Inflammatory macrophage treated with lipopolysaccharide for 1 hour (primary cell): Measurements from ENCODE around the gene RPLP1.
"Not testable (repeated sequence)": the region's sequence is repeated elsewhere in the genome, so short reads cannot be mapped to it uniquely, and the experiment has no call there.

Source experiments
- DNase-seq, 2 donors: peaks; one replicate each; pipeline ENCODE4 v3.0.0-alpha.2; 2020 to 2022

The RPLP1 gene

DNA sequence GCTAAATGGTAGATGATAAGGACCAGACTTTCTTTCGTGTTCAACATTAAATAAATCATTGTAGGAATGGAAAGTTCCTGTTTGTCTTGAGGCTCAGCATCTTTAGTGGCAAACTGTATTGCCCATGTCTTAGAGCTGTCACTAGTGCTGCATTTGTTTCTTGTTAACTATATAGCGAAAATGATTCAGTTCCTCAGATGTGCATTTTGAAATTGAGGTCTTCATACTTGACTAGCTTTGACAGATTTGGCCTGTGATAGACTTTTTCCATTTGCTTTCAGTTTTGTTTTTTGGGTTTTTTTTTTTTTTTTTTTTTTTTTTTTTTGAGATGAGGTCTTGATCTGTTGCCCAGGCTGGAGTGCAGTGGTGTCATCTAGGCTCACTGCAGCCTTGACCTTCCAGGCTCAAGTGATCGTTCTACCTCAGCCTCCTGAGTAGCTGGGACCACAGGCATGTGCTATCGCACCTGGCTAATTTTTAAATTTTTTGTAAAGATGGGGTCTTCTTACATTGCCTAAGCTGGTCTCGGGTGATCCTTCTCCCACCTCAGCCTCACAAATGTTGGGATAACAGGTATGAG, 9.5 kb upstream of the RPLP1 start:
- DNase-seq, result no peak

DNA sequence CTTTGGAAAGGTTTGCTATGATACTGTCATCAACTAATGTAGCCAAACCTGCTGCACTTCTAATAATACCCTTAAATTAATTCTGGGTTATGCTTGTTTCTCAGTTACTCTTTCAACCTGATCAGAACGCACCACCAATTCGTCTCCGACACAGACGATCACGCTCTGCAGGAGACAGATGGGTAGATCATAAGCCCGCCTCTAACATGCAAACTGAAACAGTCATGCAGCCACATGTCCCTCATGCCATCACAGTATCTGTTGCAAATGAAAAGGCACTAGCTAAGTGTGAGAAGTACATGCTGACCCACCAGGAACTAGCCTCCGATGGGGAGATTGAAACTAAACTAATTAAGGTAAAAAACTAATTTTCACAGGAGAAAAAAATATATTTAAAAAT, 7.9 kb upstream of the RPLP1 start:
- no peak for DNase-seq

DNA sequence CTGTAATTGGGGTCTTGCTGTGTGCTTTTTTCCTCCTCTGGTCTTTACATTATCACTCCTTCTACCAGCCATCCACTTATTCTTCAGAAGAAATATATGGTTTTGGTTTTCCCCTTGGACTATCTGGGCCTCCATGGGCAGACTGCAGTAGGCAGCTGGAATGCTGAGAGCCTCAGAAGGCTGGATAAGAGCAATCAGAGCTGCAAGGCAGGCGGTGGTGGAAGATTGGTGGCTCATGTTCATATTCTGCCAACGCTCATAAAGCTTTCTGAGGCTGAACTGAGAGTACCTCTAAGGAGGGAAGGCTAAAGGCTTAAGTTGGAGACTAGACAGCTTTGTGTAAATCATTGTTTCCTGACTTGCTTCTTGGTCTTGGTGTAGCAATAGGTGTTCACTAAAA, 5.7 kb upstream of the RPLP1 start:
- DNase-seq, result no peak

DNA sequence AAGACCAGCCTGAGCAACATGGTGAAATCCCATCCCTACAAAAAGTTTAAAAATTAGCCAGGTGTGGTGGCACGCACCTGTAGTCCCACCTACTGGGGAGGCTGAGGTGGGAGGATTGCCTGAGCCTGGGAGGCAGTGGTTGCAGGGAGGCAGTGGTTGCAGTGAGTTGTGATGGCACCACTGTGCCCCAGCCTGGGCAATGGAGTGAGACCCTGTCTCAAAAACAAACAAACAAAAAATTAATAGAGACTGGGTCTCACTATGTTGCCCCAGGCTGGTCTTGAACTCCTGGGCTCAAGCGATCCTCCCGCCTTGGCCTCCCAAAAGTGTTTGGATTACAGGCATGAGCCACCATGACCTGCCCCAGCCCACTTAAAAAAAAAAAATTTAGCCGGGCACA, 2.4 kb upstream of the RPLP1 start:
- DNase-seq, result not testable (repeated sequence)

DNA sequence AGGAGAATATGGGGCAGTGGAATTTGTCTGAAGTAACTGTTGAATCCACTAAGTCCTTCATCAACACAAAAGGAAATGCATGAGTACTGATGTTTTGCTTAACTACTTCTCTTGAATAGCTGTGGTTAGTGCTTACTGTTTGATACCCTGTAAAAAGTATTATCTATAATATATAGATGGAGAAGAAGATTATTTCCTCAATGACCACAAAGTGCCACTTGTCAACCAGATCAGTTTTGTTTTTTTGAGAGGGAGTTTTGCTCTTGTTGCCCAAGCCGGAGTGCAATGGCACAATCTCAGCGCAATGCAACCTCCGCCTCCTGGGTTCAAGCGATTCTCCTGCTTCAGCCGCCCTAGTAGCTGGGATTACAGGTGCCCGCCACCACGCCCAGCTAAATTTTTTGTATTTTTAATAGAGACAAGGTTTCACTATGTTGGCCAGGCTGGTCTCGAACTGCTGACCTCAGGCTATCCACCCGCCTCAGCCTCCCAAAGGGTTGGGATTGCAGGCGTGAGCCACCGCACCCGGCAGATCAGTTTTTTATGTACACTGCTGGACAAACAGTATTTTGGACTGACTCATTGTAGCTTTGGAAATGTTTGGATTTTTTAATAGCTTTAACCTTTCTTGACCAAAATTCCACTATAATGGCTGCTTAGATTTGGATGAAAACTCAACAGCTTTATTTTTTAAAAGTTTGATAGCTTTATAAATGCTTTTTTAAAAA, 1.5 kb upstream of the RPLP1 start:
- no peak for DNase-seq

DNA sequence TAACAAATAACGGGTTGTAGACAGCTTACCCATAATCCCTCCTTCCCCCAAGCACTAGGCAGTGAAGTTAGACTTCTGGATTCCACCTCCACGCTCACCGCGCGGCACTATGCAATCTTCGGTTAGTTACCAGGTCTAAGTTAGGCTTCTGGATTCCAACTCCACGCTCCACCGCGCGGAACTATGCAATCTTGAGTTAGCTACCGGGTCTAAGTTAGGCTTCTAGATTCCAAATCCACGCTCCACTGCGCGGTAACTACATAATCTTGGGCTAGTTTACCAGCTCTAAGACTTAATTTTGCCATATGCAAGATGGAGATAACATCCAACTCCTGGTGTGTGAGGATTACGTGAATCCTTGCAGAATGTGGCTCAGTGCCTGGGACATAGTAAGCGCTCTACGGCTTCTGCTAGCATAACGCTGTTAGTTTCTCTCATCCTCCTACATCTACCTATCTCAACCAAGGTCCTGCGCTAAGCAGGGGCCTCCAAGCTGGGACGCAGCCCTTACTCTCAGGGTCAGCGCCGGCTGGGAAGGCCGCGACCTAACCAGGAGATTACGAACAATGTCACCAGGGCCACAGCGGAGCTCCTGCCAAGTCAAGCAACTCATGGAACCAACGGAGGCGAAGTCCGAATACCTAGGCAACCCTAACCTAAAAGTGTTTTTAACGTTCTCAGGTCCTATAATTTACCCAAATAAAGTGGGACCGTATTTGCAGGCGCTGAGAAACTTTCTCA, 497 bp upstream of the RPLP1 start:
- DNase-seq, result no peak

DNA sequence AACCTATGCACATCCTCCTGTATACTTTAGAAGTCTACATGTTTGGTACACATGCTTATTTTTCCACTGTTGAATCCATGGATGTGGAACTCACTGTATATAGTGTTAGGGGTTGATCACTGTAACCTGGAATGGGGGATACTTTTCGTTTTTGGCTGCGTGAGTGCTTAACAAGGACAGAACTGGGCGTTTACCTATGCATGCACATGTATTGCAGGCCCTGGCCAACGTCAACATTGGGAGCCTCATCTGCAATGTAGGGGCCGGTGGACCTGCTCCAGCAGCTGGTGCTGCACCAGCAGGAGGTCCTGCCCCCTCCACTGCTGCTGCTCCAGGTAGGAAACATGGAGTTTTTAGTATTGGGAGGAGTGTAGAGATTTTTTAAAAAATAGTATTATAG, 2.3 kb downstream of the RPLP1 start:
- DNase-seq, result no peak

DNA sequence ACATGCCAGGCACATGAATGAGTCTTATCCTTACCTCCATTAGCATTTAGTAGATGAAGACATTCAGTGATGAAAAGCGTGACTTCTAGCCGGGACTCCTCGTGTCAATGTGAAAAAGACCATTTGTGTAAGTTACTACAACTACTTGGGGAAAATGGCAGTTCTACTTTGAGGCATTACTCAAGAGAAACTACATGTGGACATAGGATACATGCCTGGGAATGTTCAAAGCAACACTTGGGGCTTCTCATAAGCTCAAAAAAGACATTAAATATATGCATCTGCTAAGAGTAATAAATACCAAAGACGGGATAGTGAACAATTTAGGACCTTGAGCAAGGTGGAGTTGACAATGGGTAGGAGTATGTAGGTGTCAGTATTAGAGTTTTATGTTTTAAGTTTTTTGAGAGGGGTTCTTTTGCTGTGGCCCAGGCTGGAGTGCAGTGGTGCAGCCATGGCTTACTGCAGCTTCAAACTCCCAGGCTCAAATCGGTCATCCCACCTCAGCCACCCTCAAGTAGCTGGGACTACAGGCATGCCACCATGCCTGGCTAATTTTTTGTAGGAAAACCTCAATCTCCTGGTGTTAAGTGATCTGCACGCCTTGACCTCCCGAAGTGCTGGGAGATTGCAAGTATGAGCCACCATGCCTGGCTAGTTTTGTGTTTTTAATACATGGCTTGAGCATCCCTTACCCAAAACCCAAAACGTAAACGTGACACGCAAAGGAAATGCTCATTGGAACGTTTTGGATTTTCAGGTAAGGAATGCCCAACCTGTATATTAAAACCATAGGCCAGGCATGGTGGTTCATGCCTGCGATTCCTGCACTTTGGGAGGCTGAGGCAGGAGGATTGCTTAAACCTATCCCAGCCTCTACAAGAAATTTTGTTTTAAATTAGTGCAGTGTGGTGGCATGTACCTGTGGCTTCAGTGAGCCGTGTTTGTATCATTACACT, 3.9 kb downstream of the RPLP1 start:
- DNase-seq, result no peak

DNA sequence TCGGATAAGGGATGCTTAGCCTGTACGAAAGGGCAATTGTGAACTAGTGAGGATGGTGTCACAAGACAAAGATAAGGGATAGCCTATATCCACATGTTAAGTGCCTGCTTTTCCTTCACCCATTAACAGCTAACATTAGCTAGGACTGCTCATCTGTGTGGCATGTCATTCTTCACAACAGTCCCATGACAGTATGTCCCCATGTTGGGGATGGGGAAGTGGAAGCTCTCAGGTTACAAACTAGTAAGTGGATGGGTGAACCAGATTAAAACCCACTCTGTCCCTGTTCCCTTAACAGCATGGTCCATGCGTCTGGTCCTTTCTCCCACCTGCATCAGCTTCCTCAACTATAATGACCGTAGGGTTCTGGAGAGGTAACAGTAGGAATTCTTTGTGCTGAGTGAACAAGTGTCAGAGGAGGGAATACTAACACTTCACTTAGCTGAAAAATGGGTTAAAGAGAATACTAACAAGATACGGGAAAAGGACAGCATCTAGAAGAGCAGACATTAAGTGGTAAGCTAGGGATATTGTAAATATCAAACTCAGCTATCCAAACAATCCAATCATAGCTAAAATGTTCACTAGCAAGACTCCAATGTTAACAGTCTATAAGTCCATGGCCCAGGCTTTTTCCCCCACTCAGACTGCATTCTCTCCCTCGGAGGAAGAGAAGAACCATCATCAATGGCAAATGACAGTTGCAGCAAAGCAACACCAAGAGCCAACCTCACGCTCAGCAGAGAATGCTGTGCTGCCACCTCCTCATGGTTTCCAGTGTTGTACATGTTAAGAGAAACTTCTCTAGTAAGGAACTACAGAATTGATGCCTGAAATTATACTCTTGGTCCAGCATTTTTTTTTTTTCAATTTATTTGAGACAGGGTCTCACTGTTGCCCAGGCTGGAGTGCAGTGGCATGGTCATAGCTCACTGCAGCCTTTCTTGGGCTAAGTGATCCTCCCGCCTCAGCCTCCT, 5.0 kb downstream of the RPLP1 start:
- no peak for DNase-seq

DNA sequence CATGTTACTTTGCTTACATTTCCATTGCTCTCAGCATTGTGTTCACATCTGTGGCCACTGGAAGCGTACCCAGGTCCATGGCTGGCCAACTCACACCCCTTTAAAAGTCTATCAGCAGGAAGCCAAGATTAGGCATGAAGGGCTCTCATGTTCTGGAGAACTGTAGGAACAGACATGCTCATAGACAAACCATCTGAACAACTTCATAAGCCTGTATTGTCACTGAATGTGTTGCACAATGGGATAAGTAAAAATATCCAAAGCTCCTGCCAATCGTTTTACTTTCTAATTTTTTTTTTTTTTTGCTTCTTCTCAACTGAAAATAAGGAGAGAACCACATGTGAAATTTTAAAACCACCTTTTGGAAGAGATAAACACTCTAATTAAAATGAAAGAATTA, 6.4 kb downstream of the RPLP1 start:
- no peak for DNase-seq

DNA sequence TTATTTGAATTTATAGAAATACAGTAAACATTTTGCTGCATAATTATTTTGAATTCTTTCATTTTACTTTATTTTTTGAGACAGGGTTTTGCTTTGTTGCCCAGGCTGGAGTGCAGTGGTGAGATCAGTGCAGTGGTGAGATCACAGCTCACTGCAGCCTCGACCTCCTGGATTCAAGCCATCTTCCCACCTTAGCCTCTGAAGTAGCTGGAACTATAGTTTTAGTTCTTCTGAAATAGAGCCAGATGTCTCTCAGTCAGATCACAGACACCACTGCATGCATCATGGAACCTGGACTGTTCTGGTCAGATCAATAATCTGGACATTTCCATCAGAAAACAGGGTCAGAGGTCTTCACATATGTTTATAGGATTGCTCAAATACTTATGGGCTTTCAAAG, 7.9 kb downstream of the RPLP1 start:
- DNase-seq, result no peak

DNA sequence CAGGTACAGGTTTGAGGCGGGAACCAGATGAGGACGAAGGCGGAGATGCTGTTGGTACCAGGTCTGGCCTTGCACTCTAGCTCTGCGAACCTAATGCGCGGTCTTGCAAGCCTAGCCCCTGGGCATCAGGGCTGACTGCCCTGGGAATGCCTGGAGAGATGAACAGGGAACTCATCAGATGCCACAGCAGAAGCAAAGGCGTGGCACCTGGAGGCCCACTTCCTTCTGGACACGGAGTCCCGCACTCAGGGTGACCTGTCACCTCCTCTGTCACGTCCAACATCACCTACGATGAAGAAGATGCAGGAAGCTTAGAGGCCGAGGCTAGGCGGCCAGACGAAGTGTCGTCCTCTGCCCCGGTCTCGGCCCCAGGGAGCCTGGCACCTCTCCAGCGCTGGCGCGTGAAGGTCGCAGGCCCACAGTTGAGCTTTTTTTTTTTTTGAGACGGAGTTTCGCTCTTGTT, 9.4 kb downstream of the RPLP1 start:
- no peak for DNase-seq

DNA sequence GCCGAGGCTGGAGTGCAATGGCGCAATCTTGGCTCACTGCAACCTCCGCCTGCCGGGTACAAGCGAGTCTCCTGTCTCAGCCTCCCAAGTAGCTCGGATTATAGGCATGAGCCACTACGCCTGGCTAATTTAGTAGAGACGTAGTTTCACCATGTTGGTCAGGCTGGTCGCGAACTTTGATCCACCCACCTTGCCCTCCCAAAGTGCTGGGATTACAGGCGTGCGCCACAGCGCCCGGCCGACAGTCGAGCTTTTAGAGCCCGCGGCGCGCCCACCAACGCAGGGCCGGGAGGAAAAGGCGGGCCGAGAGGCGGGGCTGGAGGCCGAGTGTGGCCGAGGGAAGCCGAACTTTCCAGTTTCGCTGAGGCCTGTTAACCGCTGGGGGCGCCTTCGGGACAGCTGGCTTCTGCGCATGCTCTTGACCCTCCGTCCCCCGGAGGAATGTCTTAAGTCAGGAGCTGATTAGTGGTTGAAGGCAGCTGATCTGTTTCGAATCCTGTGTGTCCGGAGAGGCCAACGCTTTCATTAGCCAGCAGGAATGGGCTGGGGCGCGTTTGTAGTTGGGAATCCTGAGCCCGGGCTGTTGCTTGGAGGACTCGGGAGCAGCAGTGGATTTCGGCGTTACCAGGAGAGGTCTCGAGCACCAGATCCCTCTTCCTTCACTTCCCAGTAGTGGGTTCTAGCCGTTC, 10.0 kb downstream of the RPLP1 start:
- DNase-seq, result peak; percentile 96 to 99

DNA sequence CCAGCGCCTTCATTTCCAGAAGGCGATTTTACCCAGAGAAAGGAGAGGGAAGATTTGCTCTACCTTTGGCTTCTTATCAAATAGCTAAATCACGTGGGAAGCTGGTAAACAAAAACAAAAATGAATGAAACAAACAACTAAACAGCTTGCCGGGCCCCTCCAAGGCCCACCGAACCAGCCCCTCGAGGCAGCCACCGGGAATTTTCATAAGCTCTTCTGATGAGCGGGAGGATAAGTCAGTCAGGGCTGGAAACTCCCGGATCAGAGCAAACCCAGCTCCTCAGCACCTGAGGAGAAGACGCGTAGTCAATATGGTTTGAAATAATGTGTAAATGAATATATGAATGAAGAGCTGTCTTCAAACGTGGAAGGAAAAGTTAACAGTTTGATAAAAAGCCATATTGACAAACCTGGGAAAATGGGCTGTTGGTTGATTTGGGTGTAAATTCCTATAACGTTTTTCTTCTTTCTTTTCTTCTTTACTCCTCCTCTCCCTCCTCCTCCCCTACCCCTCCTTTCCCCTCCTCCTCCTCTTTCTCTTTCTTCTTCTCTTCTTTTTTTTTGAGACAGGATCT, 10.7 kb downstream of the RPLP1 start:
- no peak for DNase-seq

DNA sequence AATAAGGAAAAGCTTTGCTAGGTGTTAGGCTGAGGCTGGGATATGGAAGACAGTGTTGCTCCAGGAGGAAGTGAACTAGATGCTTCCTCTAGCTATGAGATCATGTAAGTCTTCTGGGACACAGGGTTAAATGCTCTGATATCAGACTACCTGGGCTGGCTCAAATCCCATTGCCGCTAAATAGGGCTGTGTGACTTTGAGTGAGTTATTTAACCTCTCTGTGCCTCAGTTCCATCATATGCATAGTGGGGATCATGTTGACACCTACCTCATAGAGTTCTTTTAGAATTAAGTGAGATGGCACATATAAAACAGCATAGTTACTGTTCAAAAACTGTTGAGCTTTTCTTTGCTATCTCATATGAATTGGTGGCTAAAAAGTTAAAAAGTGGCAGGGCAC, 12.6 kb downstream of the RPLP1 start:
- DNase-seq, result no peak

DNA sequence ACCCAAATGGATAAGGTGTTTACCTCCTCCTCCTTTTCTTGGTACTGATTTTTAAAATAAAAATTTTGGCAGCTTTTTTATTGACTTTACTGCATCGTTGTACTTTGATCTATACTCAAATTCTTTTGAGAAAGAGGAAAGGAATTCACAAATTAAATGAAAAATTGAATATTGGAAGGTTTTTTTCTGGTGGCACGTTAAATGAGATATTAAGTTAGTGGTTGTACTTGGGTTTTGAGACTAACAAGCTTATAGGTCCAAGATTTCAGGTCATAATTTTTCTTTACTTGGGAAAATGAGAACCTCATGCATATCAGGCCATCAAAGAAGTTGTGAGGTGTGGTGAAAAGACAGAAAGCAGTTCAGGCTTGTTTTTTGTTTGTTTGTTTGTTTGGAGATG, 14.1 kb downstream of the RPLP1 start:
- DNase-seq, result no peak

DNA sequence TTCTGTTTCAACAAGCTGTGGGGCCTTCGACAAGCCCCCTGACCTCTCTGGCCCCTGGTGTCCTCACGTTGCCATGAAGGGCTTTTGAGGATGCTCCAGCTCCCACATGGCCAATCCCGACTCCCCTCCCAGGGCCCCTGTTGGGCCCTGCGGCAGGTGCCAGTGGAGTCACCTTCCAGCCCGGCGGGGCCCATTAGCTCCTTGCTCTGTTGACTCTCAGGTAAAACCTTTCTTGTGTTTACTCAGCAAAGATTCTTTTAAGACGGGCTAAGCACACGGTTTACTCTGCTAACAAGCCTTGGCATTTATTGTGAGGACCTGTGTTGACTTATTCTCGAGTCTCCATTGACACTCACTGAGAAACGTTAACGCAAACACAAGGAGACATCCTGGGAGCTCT, 15.0 kb downstream of the RPLP1 start:
- DNase-seq, result no peak

DNA sequence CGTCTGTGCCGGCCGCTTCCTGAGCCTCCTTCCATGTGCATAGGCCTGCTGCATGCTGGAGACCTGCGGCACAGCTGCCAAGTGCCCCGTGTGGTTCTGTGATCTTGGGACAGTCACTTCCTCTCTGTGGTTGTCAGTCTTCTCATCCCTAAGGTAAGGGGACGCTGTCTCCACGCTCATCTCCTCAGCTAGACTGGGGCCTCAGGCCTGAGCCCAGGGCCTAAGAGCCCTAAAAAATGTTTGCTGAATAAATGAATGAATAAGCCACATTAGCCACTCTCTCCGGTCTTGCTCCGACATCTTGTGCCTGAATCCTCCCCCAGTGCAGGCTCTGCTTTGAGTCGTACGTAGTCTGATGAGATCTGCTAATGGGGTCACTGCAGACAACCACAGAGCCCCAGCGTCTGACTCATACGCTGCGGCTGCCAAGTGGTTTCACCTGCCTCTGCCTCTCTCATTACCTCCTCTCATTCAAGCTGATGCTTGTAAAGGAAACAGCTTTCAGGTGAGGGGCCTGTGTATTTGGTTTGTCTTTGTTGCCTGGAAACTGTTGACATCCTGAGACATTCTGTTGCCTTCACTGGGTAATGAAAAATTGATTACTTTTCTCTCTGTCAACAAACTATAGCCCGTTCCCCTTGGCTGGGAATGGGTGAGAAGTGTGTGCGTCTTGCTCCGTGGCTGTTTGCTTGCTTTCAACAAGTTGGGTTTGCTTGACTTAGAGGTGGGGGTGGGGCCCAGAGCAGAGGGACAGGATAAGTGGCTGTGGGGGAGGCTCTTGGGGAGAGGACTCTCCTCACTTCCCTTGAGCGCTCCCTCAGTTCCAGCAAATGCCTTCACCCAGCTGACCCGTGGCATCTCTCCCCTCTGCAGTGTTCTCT, 15.9 kb downstream of the RPLP1 start:
- no peak for DNase-seq

DNA sequence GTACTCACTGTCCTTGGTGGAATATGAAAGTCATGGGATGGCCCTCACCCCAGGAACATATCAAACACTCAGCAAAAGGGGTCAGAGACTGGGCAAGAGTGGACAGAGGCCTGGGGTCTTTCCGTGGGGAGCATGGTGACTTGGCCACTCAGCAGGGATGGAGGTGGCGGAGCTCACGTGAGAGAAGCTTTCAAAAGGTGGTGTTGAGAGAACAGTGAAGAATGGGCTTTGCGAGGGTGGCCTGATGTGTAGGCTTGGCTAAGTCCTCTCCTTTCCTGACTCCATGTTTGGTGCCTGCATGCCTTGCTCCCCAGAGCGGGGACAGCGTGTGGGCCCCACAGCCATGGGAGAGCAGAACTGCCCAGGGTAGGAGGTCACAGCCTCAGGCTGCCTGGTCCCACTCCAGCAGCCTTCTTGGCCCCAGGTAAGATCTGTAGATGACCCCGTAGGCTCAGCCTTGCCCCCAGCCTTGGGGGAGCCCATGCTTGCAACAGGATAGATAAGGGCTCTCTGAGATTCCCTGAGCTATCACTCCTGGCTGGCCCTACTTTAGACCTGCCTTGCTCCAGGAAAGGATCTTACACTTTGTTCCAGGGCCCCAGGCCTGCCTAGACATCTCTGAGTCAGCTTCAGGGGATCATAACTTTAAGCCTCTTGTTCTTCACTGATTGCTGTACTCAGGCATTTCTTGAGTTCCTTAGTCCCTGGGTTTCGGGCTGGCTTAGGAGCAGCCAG, 17.0 kb downstream of the RPLP1 start:
- no peak for DNase-seq
